Loucy (cell line): ENCODE measurements around the gene SLC35F6.
"Not testable (repeated sequence)": the region's sequence is repeated elsewhere in the genome, so short reads cannot be mapped to it uniquely, and the experiment has no call there.

ENCODE experiments used
- CTCF ChIP-seq: fragments of 200-600 bp; sonication (generic); conservative IDR thresholded peaks from 2 replicates; pipeline ENCODE4 v1.5.1; 2014; ENCODE audit warnings: mild to moderate bottlenecking, antibody characterized with exemption, low read length
- EZH2phosphoT487 ChIP-seq: fragments of 200-600 bp; IDR thresholded peaks from 2 replicates; pipeline ENCODE4 v1.6.1; 2018; ENCODE audit warnings: antibody characterized with exemption, mild to moderate bottlenecking, moderate library complexity, borderline replicate concordance

- TF ChIP-seq CTCF, EZH2phosphoT487: not testable (repeated sequence)
Observed at GRCh38 chr2:26750467-26750866, 13.6 kb upstream of the SLC35F6 start.
